ENCODE measurements around the gene GSN.

GSN gene

DNA sequence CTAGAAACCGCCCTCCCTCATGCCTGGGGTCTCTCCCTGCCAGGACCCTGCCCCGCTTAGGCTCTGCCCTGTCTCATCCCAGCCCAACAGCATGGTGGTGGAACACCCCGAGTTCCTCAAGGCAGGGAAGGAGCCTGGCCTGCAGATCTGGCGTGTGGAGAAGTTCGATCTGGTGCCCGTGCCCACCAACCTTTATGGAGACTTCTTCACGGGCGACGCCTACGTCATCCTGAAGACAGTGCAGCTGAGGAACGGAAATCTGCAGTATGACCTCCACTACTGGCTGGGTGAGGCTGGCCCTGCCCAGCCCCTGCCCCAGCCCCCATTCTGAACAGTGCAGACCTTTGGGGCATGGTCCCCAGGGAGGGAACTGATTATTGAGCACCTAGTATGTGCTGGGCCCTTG, 33.9 kb downstream of the GSN start:
- no peaks in the 10 kb centered on the region for H3F3A ChIP-seq (ENCODE audit: low read depth)
- H4K20me1 ChIP-seq (ENCODE audit: insufficient read depth, low read length, poor library complexity, severe bottlenecking): no peaks in the 10 kb centered on the region
- H2AFZ ChIP-seq (ENCODE audit: low read length): no peak overlapping the region
- H3K36me3 ChIP-seq (ENCODE audit: insufficient read depth, low read length): peaks cover 5% of the 10 kb centered on the region; the same call in 1 of the 2 replicates
- H3K4me1 ChIP-seq (ENCODE audit: insufficient read depth, low read length, poor library complexity, severe bottlenecking): peaks cover 10% of the 10 kb centered on the region
- no peaks in the 10 kb centered on the region for H3K27me3 ChIP-seq (ENCODE audit: insufficient read depth, low read length, poor library complexity, severe bottlenecking)
- H3K9me3 ChIP-seq (ENCODE audit: insufficient read depth, low read depth, low read length): no peaks in the 10 kb centered on the region
- H3K9ac ChIP-seq (ENCODE audit: low read depth, low read length, poor library complexity, severe bottlenecking): no peak overlapping the region
- H3K9me2 ChIP-seq (replicated peaks; ENCODE audit: low read depth, low read length): no peaks in the 10 kb centered on the region
- no peaks in the 10 kb centered on the region for H3K79me2 ChIP-seq (ENCODE audit: insufficient read depth, low read length)
- no peak overlapping the region for H3K4me3 ChIP-seq (ENCODE audit: low read length, poor library complexity, severe bottlenecking)
- no peak for TF ChIP-seq EZH2phosphoT487 (IDR thresholded peaks at IDR 0.05; ENCODE audit: borderline replicate concordance)
- TF ChIP-seq, protein P1, sequence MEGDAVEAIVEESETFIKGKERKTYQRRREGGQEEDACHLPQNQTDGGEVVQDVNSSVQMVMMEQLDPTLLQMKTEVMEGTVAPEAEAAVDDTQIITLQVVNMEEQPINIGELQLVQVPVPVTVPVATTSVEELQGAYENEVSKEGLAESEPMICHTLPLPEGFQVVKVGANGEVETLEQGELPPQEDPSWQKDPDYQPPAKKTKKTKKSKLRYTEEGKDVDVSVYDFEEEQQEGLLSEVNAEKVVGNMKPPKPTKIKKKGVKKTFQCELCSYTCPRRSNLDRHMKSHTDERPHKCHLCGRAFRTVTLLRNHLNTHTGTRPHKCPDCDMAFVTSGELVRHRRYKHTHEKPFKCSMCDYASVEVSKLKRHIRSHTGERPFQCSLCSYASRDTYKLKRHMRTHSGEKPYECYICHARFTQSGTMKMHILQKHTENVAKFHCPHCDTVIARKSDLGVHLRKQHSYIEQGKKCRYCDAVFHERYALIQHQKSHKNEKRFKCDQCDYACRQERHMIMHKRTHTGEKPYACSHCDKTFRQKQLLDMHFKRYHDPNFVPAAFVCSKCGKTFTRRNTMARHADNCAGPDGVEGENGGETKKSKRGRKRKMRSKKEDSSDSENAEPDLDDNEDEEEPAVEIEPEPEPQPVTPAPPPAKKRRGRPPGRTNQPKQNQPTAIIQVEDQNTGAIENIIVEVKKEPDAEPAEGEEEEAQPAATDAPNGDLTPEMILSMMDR (conservative IDR thresholded peaks at IDR 0.05; ENCODE audit: low read length): no peak
- H3K4me2 ChIP-seq (ENCODE audit: low read depth, low read length, poor library complexity, severe bottlenecking): no peak overlapping the region

DNA sequence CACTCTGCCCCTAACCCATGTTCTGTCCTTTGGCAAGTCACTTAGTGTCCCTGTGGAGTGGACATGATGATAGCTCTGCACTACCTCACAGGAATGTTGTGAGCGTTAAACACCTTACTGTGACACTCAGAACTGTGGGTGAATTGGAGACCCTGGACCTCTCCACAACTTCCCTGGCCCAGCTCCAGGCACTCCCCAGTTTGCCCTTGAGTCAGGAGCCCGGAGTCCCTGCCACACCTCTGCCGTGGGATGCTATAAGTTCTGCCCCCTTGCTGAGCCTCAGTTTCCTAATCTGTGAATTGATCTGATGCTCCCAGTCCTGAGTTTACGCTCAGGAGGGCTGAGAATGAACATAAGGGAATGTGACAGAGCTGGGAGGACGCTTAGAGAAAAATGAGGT, 34.4 kb downstream of the GSN start:
- TF ChIP-seq EZH2phosphoT487 (IDR thresholded peaks at IDR 0.05; ENCODE audit: borderline replicate concordance): no peak
- TF ChIP-seq, protein P1 (conservative IDR thresholded peaks at IDR 0.05; ENCODE audit: low read length): no peak
- Histone ChIP-seq H3K9me3 (ENCODE audit: insufficient read depth, low read depth, low read length) (no peaks in the 10 kb centered on the region), H3K36me3 (ENCODE audit: insufficient read depth, low read length) (peaks cover 5% of the 10 kb centered on the region; the same call in 1 of the 2 replicates), H4K20me1 (ENCODE audit: insufficient read depth, low read length, poor library complexity, severe bottlenecking) (no peaks in the 10 kb centered on the region), H2AFZ (ENCODE audit: low read length) (no peak overlapping the region), H3K9ac (ENCODE audit: low read depth, low read length, poor library complexity, severe bottlenecking) (no peak overlapping the region), H3K4me1 (ENCODE audit: insufficient read depth, low read length, poor library complexity, severe bottlenecking) (peaks cover 10% of the 10 kb centered on the region), H3K27me3 (ENCODE audit: insufficient read depth, low read length, poor library complexity, severe bottlenecking) (no peaks in the 10 kb centered on the region), H3K4me3 (ENCODE audit: low read length, poor library complexity, severe bottlenecking) (no peak overlapping the region), H3K4me2 (ENCODE audit: low read depth, low read length, poor library complexity, severe bottlenecking) (no peak overlapping the region), H3K9me2 (replicated peaks; ENCODE audit: low read depth, low read length) (no peaks in the 10 kb centered on the region), H3F3A (ENCODE audit: low read depth) (no peaks in the 10 kb centered on the region), H3K79me2 (ENCODE audit: insufficient read depth, low read length) (no peaks in the 10 kb centered on the region)

DNA sequence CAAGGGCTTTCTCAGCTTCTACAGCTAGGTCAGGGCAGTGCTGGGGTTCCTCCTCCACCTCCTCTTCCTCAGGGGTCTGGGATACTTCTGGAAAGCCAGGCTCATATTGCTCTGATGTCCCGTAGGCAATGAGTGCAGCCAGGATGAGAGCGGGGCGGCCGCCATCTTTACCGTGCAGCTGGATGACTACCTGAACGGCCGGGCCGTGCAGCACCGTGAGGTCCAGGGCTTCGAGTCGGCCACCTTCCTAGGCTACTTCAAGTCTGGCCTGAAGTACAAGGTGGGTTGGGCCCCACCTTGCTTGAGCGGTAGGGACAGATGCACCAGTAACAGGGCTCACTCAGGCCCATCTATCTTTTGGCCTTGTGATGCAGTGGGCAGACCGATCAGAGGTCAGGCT, 34.8 kb downstream of the GSN start:
- Histone ChIP-seq H3K9ac (ENCODE audit: low read depth, low read length, poor library complexity, severe bottlenecking) (no peak overlapping the region), H3K4me3 (ENCODE audit: low read length, poor library complexity, severe bottlenecking) (no peak overlapping the region), H3K79me2 (ENCODE audit: insufficient read depth, low read length) (no peaks in the 10 kb centered on the region), H2AFZ (ENCODE audit: low read length) (no peak overlapping the region), H3K4me2 (ENCODE audit: low read depth, low read length, poor library complexity, severe bottlenecking) (no peak overlapping the region), H3K9me3 (ENCODE audit: insufficient read depth, low read depth, low read length) (no peaks in the 10 kb centered on the region), H3K27me3 (ENCODE audit: insufficient read depth, low read length, poor library complexity, severe bottlenecking) (no peaks in the 10 kb centered on the region), H3K36me3 (ENCODE audit: insufficient read depth, low read length) (peaks cover 5% of the 10 kb centered on the region; the same call in 1 of the 2 replicates), H3K4me1 (ENCODE audit: insufficient read depth, low read length, poor library complexity, severe bottlenecking) (peaks cover 10% of the 10 kb centered on the region), H4K20me1 (ENCODE audit: insufficient read depth, low read length, poor library complexity, severe bottlenecking) (no peaks in the 10 kb centered on the region), H3F3A (ENCODE audit: low read depth) (no peaks in the 10 kb centered on the region), H3K9me2 (replicated peaks; ENCODE audit: low read depth, low read length) (no peaks in the 10 kb centered on the region)
- TF ChIP-seq, protein P1 (conservative IDR thresholded peaks at IDR 0.05; ENCODE audit: low read length): no peak
- TF ChIP-seq EZH2phosphoT487 (IDR thresholded peaks at IDR 0.05; ENCODE audit: borderline replicate concordance): no peak
